LoVo (cell line): ENCODE measurements around the gene KRT20.

Experiments used
- DNase-seq: peaks from one replicate; pipeline ENCODE4 v3.0.0-alpha.2; 2016; ENCODE audit warnings: low spot score

The KRT20 gene

GRCh38 chr17:40852364-40852763, 32.7 kb downstream of the KRT20 start:
- no peak for DNase-seq

DNA sequence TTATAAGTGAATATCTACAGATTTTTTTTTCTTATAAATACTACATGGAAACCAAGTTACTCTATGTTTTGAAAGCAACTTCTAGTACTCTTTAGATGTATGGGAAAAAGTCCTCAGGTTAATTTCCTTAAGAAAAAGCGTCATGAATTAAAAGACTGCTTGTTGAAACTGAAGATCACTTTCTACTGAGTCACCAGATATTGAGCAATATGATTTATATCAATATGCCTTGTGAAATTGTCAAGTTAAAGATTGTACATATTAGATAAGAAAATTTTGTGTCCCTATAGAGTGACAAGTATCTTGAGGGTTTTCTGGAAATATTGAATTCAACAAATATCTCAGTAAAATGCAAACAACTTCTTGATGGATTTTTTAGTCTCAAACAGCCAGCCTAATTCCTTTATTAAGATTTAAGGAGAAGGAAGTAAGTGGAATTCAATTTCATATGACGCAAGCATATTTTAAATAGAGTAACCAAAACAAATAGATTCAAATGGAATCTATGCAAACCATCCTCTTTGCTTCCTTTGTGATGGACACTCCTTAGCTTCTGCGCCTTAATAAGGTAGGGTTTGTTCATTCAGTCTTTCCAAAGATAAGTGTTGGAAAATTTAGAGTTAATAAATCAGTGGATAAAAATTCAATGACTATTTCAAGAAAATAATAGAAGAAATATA, 34.6 kb downstream of the KRT20 start:
- no peak for DNase-seq

- DNase-seq: no peak
Measured at GRCh38 chr17:40849723-40850122, 35.3 kb downstream of the KRT20 start.

GRCh38 chr17:40848583-40849235, 36.3 kb downstream of the KRT20 start:
- DNase-seq: no peak

DNA sequence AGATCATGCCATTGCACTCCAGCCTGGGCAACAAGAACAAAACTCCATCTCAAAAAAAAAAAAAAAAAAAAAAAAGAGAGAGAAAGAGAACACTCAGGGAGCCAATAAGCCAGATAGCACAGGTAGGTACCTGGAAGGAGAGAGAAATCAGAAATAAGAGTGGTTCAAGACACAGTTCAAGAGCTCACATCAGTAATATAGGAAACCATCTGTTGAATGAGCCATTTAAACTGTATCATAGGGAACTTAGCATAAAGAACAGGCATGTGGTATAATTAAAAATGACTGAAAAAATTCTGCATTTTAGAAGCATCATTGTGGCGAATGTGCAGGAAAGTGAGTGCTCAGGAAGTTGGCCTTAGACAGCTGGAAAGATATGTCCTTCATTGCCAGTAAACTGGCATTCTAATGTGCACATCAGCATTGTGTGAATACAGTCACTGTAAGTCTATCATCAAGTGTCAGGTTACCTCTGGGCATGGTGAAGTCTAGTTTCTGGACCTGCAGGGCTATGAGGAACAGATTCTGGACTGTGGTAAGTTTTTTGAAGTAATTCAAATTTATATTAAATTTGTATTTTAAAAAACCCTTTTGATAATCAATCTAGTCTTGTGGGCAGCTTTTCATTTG, 38.4 kb downstream of the KRT20 start:
- no peak for DNase-seq

DNA sequence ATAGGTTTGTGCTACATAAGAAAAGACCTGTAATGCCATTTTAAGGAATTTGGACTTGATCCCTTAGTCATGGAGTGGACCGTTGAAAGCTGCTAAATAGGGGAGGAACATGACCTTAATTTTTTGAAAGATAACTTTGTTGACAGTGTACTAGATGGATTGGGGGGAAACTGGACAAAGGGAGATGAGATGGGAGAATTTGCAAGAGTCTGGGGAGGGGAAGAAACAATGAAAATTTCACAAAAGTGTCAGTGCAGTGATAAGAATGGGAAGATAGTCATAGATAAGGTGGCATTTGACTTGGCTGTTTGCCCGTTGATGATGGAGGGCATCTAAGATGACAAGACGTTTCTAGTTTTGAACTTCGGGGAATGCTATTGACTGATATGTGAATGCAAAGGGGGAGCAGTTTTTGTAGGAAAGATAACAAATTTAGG, 40.4 kb downstream of the KRT20 start:
- DNase-seq: no peak

- DNase-seq: no peak
Measured at GRCh38 chr17:40843242-40843641, 41.8 kb downstream of the KRT20 start.

DNA sequence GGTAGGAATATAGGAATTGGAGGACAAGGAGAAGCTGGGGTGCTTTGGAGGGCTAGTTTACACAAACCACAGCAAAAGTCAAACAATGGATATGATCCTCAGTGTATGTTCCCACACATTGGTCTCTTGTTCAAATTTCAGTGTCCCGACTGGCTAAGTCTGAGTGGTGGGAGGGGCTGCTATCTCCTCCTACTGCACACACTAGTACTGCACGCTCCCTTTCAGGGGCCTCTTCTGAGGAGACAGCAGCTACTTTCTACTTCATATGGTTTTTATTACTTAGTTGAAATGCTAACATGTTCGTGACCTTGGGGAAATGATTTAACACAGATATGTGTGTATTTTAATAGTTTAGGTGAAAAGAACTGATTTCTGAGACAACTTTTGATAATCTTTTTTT, 43.8 kb downstream of the KRT20 start:
- DNase-seq: no peak

GRCh38 chr17:40839194-40839593, 45.8 kb downstream of the KRT20 start:
- DNase-seq: no peak

DNA sequence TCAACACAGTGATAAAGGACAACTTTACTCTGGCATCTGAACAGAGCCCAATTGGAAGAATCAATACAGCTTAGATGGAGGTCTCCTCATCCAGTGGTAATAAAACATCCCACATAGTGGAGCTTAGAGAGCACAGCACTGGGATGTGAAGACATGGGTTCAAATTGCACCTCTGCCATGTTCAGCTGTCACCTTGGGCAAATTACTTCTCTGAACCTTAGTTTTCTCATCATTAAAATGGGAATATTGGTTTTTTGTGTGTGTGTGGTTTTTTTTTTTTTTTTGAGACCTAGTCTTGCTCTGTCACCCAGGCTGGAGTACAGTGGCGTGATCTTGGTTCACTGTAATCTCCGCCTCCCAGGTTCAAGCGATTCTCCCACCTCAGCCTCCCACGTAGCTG, 49.0 kb downstream of the KRT20 start:
- DNase-seq: no peak

DNA sequence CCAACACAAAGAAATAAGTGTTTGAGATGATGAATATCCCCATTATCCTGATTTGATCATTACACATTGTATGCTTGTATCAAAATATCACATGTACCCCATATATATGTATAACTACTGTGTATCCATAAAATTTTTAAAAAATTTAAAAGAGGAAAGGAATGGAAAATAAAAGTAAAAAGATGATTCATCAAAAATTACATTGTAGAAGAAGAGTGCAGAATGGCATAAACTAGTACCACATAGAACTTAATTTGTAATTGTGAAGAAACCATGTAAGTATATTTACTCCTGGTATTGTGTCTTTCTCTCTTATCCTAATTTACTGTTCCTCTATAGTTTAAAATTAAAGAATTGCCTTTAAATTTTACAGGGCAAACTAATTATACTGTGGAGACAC, 51.2 kb downstream of the KRT20 start:
- no peak for DNase-seq

DNA sequence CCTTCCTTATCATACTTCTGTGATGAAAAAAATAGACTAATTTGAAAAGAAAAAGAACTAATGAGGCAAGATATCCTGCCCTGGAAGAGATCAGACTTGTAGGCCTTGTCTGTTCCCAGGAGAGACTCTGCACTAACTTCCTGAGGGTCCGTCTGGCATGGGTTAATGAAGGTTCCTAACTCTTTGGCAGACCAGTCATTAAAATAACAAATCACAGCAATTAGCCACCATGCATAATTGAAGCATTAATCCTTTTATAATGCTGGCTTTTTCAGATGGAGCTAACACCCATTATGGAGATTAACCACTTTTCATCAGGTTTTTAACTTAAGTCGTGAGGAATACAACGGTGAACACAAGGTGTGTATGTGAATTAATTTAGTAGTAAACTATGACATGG, 52.2 kb downstream of the KRT20 start:
- DNase-seq: no peak

- DNase-seq: no peak
Measured at GRCh38 chr17:40830085-40830776, 54.8 kb downstream of the KRT20 start.

- no peak for DNase-seq
Measured at GRCh38 chr17:40828454-40829044, 56.5 kb downstream of the KRT20 start.

DNA sequence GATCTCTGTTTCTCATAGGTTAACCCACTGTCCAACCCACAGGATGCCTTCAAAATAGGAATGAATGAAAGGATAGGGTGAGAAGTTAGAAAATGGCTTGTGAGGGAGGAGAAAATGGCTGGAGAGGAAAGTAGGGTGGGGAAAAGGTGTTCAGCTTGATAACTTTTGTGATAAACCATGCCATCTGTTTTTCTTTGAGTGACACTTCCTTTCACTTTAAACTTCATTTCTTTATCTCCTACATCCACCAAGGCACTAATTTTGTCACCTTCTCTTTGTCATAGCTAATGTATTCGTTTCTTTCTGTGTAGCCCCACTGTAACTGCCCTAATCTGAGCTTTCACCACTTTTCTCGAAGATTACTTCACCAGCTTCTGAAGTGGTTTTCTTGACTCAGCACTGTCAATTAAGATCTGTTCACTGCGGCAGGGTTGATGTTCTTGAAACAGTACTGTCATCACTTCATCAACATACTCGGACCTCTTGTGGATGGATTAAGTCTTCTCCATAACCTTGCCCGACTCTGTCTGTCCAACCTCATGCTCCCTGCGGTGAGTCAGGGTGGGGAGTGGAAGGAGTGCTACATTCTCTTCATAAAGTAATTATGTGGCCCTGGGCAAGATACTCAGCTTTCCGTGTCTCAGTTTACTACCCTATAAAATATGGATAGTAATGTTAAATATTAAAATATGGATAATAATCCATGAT, 57.1 kb downstream of the KRT20 start:
- peak; percentile 77 for DNase-seq
